HepG2 (cell line): Measurements from ENCODE around the gene CSNK1D. TPM values are rescaled to one million over a fixed set of nuclear protein-coding genes. Genes with fewer than 3 reads are reported as not detected.
A peak's percentile ranks its signal among the peaks of the same experiment; 100 is the strongest.

Experiments
- ATAC-seq: fragments of 200-7000 bp; cut with Tn5 transposase; 3 replicates; pipeline ENCODE4 v1.9.1; 2020; ENCODE audit warnings: mild to moderate bottlenecking, moderate library complexity
- BruUV-seq: library from RNA; stranded (reverse); fragments of 400-500 nt; replicated peaks from 2 replicates; lab custom pipeline; 2021; lab: Mats Ljungman, UMichigan
- CTCF ChIA-PET: fragments of 300-600 bp; formaldehyde crosslinking; extraction: SDS; loops from one replicate; lab custom pipeline; 2021; ENCODE audit warnings: low total read pairs, inconsistent platforms, low intra/inter-chr PET ratio; lab: Yijun Ruan, JAX
- POLR2A ChIA-PET: fragments of 350-600 bp; sonication (Branson Sonifier 250); formaldehyde crosslinking; loops from one replicate; lab custom pipeline; 2020; ENCODE audit warnings: antibody characterized with exemption, inconsistent platforms; lab: Yijun Ruan, JAX
- DNase-seq: peaks from one replicate; pipeline ENCODE4 v3.0.0-alpha.2; 2015; ENCODE audit warnings: low spot score
- FAIRE-seq: peaks from 3 replicates; lab custom pipeline; 2011; peaks lifted over from hg19 to GRCh38; lab: Jason Lieb, UNC
- H2AFZ ChIP-seq: one replicate; pipeline ENCODE4 v1.6.1; 2011; ENCODE audit warnings: low read length, inconsistent platforms
- H3K27ac ChIP-seq: fragments of 300-600 bp; 3 replicates; pipeline ENCODE4 v1.8.0; 2011; ENCODE audit warnings: mixed run types, mild to moderate bottlenecking, mixed read lengths, low read length, inconsistent platforms; ENCODE audit not compliant: insufficient read depth; ENCODE audit errors: extremely low read length
- H3K27me3 ChIP-seq, 2 experiments: fragments of 200-600 bp in 1 of 2; 2 replicates in 1 of 2; 3 replicates in 1 of 2; pipeline versions ENCODE4 v1.6.0 to v1.8.0; 2011; ENCODE audit warnings: low read length in 2 of 2, mild to moderate bottlenecking in 2 of 2, moderate library complexity in 2 of 2, inconsistent platforms in 1 of 2; ENCODE audit not compliant: insufficient read depth in 2 of 2, control insufficient read depth in 1 of 2
- H3K36me3 ChIP-seq, 2 experiments: fragments of 200-600 bp in 1 of 2; replicated peaks in 1 of 2; 2 replicates in 1 of 2; 3 replicates in 1 of 2; pipeline versions ENCODE4 v1.5.1 to v1.8.0; 2011; ENCODE audit warnings: low read length in 2 of 2, inconsistent platforms in 1 of 2; ENCODE audit not compliant: insufficient read depth in 2 of 2, control insufficient read depth in 1 of 2
- H3K4me1 ChIP-seq: 2 replicates; pipeline ENCODE4 v1.5.1; 2012; ENCODE audit warnings: low read length, inconsistent platforms; ENCODE audit not compliant: insufficient read depth
- H3K4me2 ChIP-seq: 2 replicates; pipeline ENCODE4 v1.6.0; 2011; ENCODE audit warnings: low read depth, low read length, inconsistent platforms
- H3K4me3 ChIP-seq, 3 experiments: fragments of 200-600 bp in 1 of 3; sonication (generic), shearing (Covaris generic) in 1 of 3; replicated peaks in 1 of 3; 2 replicates each; pipeline ENCODE4 v1.5.1; 2011 to 2016; ENCODE audit warnings: low read length in 3 of 3, inconsistent platforms in 2 of 3, low read depth in 2 of 3, mild to moderate bottlenecking in 2 of 3, control low read depth in 1 of 3, mixed read lengths in 1 of 3; ENCODE audit not compliant: insufficient read depth in 1 of 3
- H3K79me2 ChIP-seq: one replicate; pipeline ENCODE4 v1.6.1; 2011; ENCODE audit warnings: low read length, inconsistent platforms; ENCODE audit not compliant: insufficient read depth
- H3K9ac ChIP-seq: 2 replicates; pipeline ENCODE4 v1.6.0; 2011; ENCODE audit warnings: mild to moderate bottlenecking, low read depth, low read length, inconsistent platforms; ENCODE audit not compliant: insufficient read depth
- H3K9me3 ChIP-seq: 2 replicates; pipeline ENCODE4 v1.5.1; 2012; ENCODE audit warnings: mild to moderate bottlenecking, low read length
- H4K20me1 ChIP-seq: 2 replicates; pipeline ENCODE4 v1.6.0; 2011; ENCODE audit warnings: inconsistent platforms, mild to moderate bottlenecking, low read length, moderate library complexity; ENCODE audit not compliant: insufficient read depth
- BHLHE40 ChIP-seq: IDR thresholded peaks from 2 replicates; pipeline ENCODE4 v1.6.1; 2011; ENCODE audit warnings: low read length, improper control_type of control experiment
- GTF2F1 ChIP-seq: fragments of 150-350 bp; IDR thresholded peaks from 2 replicates; pipeline ENCODE4 v1.6.1; 2014; ENCODE audit warnings: low read length
- PRPF4 ChIP-seq: fragments of 200-400 bp; formaldehyde crosslinking; IDR thresholded peaks from 2 replicates; pipeline ENCODE4 v1.6.1; 2016; ENCODE audit warnings: low read length, low read depth; ENCODE audit not compliant: poor library complexity, severe bottlenecking
- THYN1 ChIP-seq: sonication (generic); formaldehyde crosslinking; IDR thresholded peaks from 2 replicates; pipeline ENCODE4 v1.8.1; 2023; ENCODE audit warnings: low read depth, mild to moderate bottlenecking, moderate library complexity, missing genetic modification reagents, borderline replicate concordance
- ZNF484 ChIP-seq: sonication (generic); formaldehyde crosslinking; IDR thresholded peaks from 2 replicates; pipeline ENCODE4 v1.5.1; 2020; ENCODE audit warnings: mild to moderate bottlenecking, low read depth, missing genetic modification reagents, borderline replicate concordance
- ZNF776 ChIP-seq: sonication (generic); formaldehyde crosslinking; IDR thresholded peaks from 2 replicates; pipeline ENCODE4 v1.4.0; 2020; ENCODE audit warnings: mild to moderate bottlenecking, missing genetic modification reagents
- WGBS: methylation state at CpG from one replicate; pipeline ENCODE4 v1.1.6; 2017; ENCODE audit warnings: low lambda C conversion rate; 5-methylcytosine and 5-hydroxymethylcytosine counted together
- in situ Hi-C: cut with HindIII; loops from 2 replicates; pipeline ENCODE4 v1.10.0; 2017; ENCODE audit warnings: low pct_unique_long_range_greater_than_20kb; ENCODE audit not compliant: extremely low pct_ligation_motif_present
- intact Hi-C: fragments of 100-400 bp; cut with micrococcal nuclease; formaldehyde crosslinking; loops from one replicate; pipeline ENCODE4 v1.10.0; 2022; ENCODE audit not compliant: unreplicated experiment
- polyA plus RNA-seq, 8 experiments: library from polyadenylated mRNA; depleted of rRNA in 3 of 8; stranded (reverse) in 7 of 8; unstranded in 1 of 8; fragments of >200 nt; fragmentation: Illumina TruSeq in 4 of 8; extraction: Trizol in 4 of 8; gene quantifications; 2 replicates each; pipeline versions ENCODE4 v1.2.1 to v1.2.3, GENCODE V29; 2011 to 2016; ENCODE audit warnings: low read depth in 4 of 8, missing spikeins in 1 of 8, mixed read lengths in 1 of 8; ENCODE audit not compliant: insufficient read depth in 1 of 8
- total RNA-seq, 5 experiments: library from RNA; depleted of rRNA; stranded (reverse); fragments of >200 nt; fragmentation: Illumina TruSeq; extraction: Trizol; gene quantifications; 2 replicates each; pipeline ENCODE4 v1.2.3, GENCODE V29; 2016; ENCODE audit warnings: low read depth in 1 of 5
- TF ChIP-seq, protein P1 (sequence below): sonication (generic); formaldehyde crosslinking; IDR thresholded peaks from 2 replicates; pipeline ENCODE4 v1.4.0; 2020; ENCODE audit warnings: missing genetic modification reagents
- TF ChIP-seq, protein P2 (sequence below), 2 experiments: sonication (generic) in 1 of 2; formaldehyde crosslinking in 1 of 2; IDR thresholded peaks; 2 replicates each; pipeline versions ENCODE4 v1.4.0 to v1.6.1; 2018 to 2020; ENCODE audit warnings: missing genetic modification reagents in 2 of 2, borderline replicate concordance in 1 of 2, low read depth in 1 of 2, mild to moderate bottlenecking in 1 of 2, missing biosample characterization in 1 of 2
- TF ChIP-seq, protein P3 (sequence below): sonication (generic); formaldehyde crosslinking; IDR thresholded peaks from 2 replicates; pipeline ENCODE4 v1.4.0; 2020; ENCODE audit warnings: missing genetic modification reagents, borderline replicate concordance

CSNK1D gene
- total and polyA plus RNA-seq, 2 of the 13 experiments (the other 11 are each of a cell fraction or from before 2014, with no cell fraction given), result 31.5 to 128 TPM

DNA sequence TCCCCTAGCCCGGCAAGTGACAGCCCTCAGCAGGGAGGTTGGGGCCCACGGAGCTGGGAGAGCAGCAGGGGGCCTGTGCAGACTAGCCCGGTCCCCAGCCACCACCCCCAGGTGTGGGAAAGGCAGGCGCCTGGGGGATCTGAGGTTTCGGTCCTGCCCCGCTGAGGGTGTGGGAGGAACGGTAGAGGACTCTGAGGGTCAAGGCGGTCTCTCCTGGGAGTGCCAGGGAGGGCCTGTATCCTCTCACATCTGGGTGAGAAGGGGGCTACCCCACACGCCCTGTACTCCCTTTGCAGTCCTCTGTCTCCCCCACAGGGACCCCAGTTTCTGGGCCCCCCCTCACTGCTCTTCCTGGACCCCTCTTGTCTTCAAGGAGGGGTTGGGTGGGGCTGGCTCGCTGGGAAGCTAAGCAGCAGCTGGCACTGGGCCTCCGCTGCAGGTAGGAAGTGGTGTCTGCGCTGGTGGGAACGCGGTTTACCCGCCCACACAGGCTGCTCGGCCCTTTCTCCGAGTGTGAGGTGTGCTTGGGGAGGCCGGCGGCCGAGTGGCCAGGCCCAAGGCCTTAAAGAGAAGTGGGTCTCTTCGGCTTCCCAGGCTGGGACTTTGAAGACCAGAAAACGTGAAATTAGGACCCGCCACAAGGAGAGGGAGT lies 28.5 kb upstream of the CSNK1D start:
- no peak for DNase-seq
- H3K4me2 ChIP-seq, result no peak overlapping the region
- no peak overlapping the region for H3K27ac ChIP-seq
- no peaks in the 10 kb centered on the region for H4K20me1 ChIP-seq
- H3K36me3 ChIP-seq, result no peaks in the 10 kb centered on the region
- H2AFZ ChIP-seq, result no peak overlapping the region
- H3K4me1 ChIP-seq, result peaks cover 90% of the 10 kb centered on the region
- no peaks in the 10 kb centered on the region for H3K9me3 ChIP-seq
- intact Hi-C loops (loop anchor here (2.0 to 5.0 kb wide), 3 partner anchors 19 to 49 kb away; no protein-coding TSS in a partner anchor), in situ Hi-C loops (no loop called here)
- no peak overlapping the region; the same call in 1 of the 2 replicates for H3K9ac ChIP-seq
- no peak overlapping the region for H3K4me3 ChIP-seq
- H3K79me2 ChIP-seq, result no peaks in the 10 kb centered on the region
- no peaks in the 10 kb centered on the region for H3K27me3 ChIP-seq
- POLR2A ChIA-PET, result interaction anchor here (1.2 to 12.8 kb wide), 7 partner anchors 10 to 59 kb away, joined by 5 to 270 read pairs (median 80); partner anchors contain the start of genes CD7, CSNK1D and SECTM1
- WGBS, result 84% methylated on average over 16 of the region's 23 CpGs
- BruUV-seq, result no TSS peak
- ATAC-seq, result no peak
- CTCF ChIA-PET, result no interaction called here
- no peak for FAIRE-seq
- TF ChIP-seq ZNF484 (CRISPR knock-in tag), result no peak
- TF ChIP-seq, protein P1, sequence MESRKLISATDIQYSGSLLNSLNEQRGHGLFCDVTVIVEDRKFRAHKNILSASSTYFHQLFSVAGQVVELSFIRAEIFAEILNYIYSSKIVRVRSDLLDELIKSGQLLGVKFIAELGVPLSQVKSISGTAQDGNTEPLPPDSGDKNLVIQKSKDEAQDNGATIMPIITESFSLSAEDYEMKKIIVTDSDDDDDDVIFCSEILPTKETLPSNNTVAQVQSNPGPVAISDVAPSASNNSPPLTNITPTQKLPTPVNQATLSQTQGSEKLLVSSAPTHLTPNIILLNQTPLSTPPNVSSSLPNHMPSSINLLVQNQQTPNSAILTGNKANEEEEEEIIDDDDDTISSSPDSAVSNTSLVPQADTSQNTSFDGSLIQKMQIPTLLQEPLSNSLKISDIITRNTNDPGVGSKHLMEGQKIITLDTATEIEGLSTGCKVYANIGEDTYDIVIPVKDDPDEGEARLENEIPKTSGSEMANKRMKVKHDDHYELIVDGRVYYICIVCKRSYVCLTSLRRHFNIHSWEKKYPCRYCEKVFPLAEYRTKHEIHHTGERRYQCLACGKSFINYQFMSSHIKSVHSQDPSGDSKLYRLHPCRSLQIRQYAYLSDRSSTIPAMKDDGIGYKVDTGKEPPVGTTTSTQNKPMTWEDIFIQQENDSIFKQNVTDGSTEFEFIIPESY (CRISPR knock-in tag), result peak; percentile 21; the same call in 1 of the 2 replicates
- no peak for TF ChIP-seq ZNF776 (CRISPR knock-in tag)
- TF ChIP-seq GTF2F1, result no peak
- TF ChIP-seq PRPF4, result peak; percentile 33
- TF ChIP-seq BHLHE40, result no peak
- no peak for TF ChIP-seq THYN1
- TF ChIP-seq, protein P2, sequence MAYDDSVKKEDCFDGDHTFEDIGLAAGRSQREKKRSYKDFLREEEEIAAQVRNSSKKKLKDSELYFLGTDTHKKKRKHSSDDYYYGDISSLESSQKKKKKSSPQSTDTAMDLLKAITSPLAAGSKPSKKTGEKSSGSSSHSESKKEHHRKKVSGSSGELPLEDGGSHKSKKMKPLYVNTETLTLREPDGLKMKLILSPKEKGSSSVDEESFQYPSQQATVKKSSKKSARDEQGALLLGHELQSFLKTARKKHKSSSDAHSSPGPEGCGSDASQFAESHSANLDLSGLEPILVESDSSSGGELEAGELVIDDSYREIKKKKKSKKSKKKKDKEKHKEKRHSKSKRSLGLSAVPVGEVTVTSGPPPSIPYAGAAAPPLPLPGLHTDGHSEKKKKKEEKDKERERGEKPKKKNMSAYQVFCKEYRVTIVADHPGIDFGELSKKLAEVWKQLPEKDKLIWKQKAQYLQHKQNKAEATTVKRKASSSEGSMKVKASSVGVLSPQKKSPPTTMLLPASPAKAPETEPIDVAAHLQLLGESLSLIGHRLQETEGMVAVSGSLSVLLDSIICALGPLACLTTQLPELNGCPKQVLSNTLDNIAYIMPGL (CRISPR knock-in tag; IDR thresholded peaks at IDR 0.05; ENCODE audit: borderline replicate concordance in 1 of 2, low read depth in 1 of 2), result no peak
- TF ChIP-seq, protein P3, sequence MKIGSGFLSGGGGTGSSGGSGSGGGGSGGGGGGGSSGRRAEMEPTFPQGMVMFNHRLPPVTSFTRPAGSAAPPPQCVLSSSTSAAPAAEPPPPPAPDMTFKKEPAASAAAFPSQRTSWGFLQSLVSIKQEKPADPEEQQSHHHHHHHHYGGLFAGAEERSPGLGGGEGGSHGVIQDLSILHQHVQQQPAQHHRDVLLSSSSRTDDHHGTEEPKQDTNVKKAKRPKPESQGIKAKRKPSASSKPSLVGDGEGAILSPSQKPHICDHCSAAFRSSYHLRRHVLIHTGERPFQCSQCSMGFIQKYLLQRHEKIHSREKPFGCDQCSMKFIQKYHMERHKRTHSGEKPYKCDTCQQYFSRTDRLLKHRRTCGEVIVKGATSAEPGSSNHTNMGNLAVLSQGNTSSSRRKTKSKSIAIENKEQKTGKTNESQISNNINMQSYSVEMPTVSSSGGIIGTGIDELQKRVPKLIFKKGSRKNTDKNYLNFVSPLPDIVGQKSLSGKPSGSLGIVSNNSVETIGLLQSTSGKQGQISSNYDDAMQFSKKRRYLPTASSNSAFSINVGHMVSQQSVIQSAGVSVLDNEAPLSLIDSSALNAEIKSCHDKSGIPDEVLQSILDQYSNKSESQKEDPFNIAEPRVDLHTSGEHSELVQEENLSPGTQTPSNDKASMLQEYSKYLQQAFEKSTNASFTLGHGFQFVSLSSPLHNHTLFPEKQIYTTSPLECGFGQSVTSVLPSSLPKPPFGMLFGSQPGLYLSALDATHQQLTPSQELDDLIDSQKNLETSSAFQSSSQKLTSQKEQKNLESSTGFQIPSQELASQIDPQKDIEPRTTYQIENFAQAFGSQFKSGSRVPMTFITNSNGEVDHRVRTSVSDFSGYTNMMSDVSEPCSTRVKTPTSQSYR (CRISPR knock-in tag), result no peak
